BJ (cell line): ENCODE data around the gene OR6F1. TPM values are rescaled to one million over a fixed set of nuclear protein-coding genes. Genes with fewer than 3 reads are reported as not detected.
"Not testable (repeated sequence)": the region's sequence is repeated elsewhere in the genome, so short reads cannot be mapped to it uniquely, and the experiment has no call there.

Experiments
- CTCF ChIA-PET: fragments of 350-600 bp; formaldehyde crosslinking; extraction: SDS; loops from one replicate; lab custom pipeline; 2021; ENCODE audit warnings: antibody characterized with exemption, inconsistent platforms; lab: Yijun Ruan, JAX
- POLR2A ChIA-PET: fragments of 300-600 bp; sonication (Branson Sonifier 250); formaldehyde crosslinking; extraction: SDS; loops from one replicate; lab custom pipeline; 2021; ENCODE audit warnings: antibody characterized with exemption; lab: Charles Lee
- DNase-seq: peaks from one replicate; pipeline ENCODE4 v3.0.0-alpha.2; 2011; ENCODE audit warnings: low read depth
- H3K27me3 ChIP-seq: 2 replicates; pipeline ENCODE4 v1.6.0; 2011; ENCODE audit warnings: low read length; ENCODE audit not compliant: control insufficient read depth, insufficient read depth
- H3K36me3 ChIP-seq: 2 replicates; pipeline ENCODE4 v1.5.1; 2011; ENCODE audit warnings: low read length; ENCODE audit not compliant: control insufficient read depth, insufficient read depth
- H3K4me3 ChIP-seq: 2 replicates; pipeline ENCODE4 v1.5.1; 2011; ENCODE audit warnings: low read depth, mild to moderate bottlenecking, control low read depth, low read length
- CTCF ChIP-seq: IDR thresholded peaks from 2 replicates; pipeline ENCODE4 v1.5.1; 2011; ENCODE audit warnings: low read depth, mild to moderate bottlenecking, control low read depth, inconsistent platforms, low read length, moderate library complexity; ENCODE audit not compliant: insufficient read depth
- polyA minus RNA-seq: library from RNA; depleted of rRNA, polyadenylated mRNA; stranded (reverse); fragments of >200 nt; gene quantifications from 2 replicates; pipeline ENCODE4 v1.2.3, GENCODE V29; 2011; rRNA and poly(A)+ RNA removed
- polyA plus RNA-seq: library from polyadenylated mRNA; depleted of rRNA; stranded (reverse); fragments of >200 nt; gene quantifications from 2 replicates; pipeline ENCODE4 v1.2.3, GENCODE V29; 2011; rRNA removed

Gene OR6F1
- polyA plus RNA-seq: not detected in 2 replicates
- not detected in 2 replicates for polyA minus RNA-seq

DNA sequence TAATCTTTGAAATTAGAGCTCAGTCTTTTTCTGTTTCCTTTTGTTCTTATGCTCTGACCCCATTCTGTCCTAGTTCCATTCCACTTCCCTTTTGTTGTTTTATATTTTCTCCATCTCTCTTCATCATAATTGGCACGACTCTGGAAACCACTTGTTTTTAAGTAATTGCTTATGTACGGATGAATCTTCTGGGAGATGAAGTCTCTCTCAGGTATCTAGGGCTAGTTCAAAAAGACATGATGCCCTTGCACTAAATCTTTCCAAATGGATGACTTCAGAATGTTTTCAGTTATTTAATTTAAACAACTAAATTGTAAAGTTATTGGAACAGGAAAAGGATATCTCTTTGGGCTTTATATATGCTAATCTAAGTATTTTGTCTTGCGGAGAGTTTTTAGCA lies at the start of gene OR6F1:
TSS of gene OR6F1 (minus strand) at position 101 of the 400 bp plus-strand sequence. CDS start 3,891 bp downstream, outside the sequence.
- TF ChIP-seq CTCF: no peak
- POLR2A ChIA-PET: no interaction called here
- no peak for DNase-seq
- Histone ChIP-seq H3K36me3 (no peaks in the 10 kb centered on the region), H3K4me3 (no peak within 1 kb of the TSS), H3K27me3 (no peaks in the 10 kb centered on the region)
- CTCF ChIA-PET: no interaction called here

DNA sequence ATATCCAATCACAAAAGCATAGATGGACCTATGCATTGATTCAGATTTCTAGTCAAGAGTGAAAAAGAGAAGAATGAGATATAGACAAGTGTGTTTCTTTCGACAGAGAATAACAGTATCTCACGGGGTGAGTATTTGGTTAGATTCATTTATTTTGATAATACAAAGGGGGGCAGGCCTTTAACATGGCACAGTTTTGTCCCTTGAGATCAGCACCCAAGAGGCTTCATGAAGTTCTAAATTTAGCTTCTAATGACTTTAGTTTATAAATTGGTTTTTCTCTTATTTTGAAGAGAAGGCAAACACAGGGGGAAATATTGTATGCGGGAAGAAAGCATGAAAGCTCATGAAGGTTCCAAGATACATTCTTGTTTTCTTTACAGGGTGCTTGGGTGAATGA lies 44.0 kb upstream of the OR6F1 start, which contains the start of gene OR1C1:
TSS of gene OR1C1 (minus strand) at position 101 of the 400 bp plus-strand sequence. CDS start 2,150 bp downstream, outside the sequence.
- ChIA-PET CTCF (no interaction called here), POLR2A (no interaction called here)
- no peak for TF ChIP-seq CTCF
- Histone ChIP-seq H3K4me3 (no peak within 1 kb of the TSS), H3K27me3 (no peaks in the 10 kb centered on the region), H3K36me3 (no peaks in the 10 kb centered on the region)
- no peak for DNase-seq

GRCh38 chr1:247754311-247754710 lies 37.9 kb upstream of the OR6F1 start:
- H3K27me3 ChIP-seq, POLR2A ChIA-PET, H3K4me3 ChIP-seq, CTCF ChIA-PET, DNase-seq, H3K36me3 ChIP-seq: not testable (repeated sequence)

GRCh38 chr1:247749870-247750269 lies 33.4 kb upstream of the OR6F1 start:
- no peak for DNase-seq
- ChIA-PET POLR2A (no interaction called here), CTCF (no interaction called here)

GRCh38 chr1:247748041-247748440 lies 31.6 kb upstream of the OR6F1 start, which contains the start of gene OR14A2:
OR14A2 (minus strand) TSS chr1:247748141.
- Histone ChIP-seq H3K4me3 (no peak within 1 kb of the TSS), H3K36me3 (no peaks in the 10 kb centered on the region), H3K27me3 (no peaks in the 10 kb centered on the region)
- ChIA-PET POLR2A (no interaction called here), CTCF (no interaction called here)
- no peak for TF ChIP-seq CTCF
- DNase-seq: no peak

More at GRCh38 chr1:247749870-247750269, 33.4 kb upstream of the OR6F1 start:
- no peak overlapping the region for H3K4me3 ChIP-seq
- no peaks in the 10 kb centered on the region for H3K27me3 ChIP-seq
- TF ChIP-seq CTCF: no peak
- H3K36me3 ChIP-seq: no peaks in the 10 kb centered on the region

GRCh38 chr1:247747616-247748015 lies 31.2 kb upstream of the OR6F1 start:
- TF ChIP-seq CTCF: no peak
- Histone ChIP-seq H3K4me3 (no peak overlapping the region), H3K27me3 (no peaks in the 10 kb centered on the region), H3K36me3 (no peaks in the 10 kb centered on the region)
- no peak for DNase-seq
- POLR2A ChIA-PET: no interaction called here
- CTCF ChIA-PET: no interaction called here
